Measurements from ENCODE around the gene GRK5.

The GRK5 gene

DNA sequence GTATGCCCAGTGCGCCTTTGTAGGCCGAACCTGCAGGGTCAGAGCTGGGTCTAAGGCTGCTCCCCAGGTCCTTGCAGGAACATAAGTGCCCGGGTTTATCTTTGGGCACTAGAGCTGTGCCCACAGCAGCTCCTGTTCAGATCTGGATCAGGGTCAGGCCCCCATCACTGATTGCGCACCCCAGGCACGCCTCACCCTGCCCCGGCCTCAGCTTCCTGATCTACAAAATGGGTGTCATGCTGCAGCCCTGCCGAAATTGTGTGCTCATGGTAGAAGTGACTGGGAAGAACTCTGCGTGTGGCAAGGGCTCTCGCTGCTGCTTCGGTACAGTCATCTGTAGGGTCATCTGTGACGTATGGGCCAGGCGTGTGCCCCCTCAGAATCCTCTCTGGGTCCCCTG lies 100.7 kb downstream of the GRK5 start:
- H3K9me3 ChIP-seq, result no peaks in the 10 kb centered on the region
- no peak overlapping the region for H3K4me3 ChIP-seq (ENCODE audit: low read depth in 1 of 2, low read length in 1 of 2)
- TF ChIP-seq, protein P1, sequence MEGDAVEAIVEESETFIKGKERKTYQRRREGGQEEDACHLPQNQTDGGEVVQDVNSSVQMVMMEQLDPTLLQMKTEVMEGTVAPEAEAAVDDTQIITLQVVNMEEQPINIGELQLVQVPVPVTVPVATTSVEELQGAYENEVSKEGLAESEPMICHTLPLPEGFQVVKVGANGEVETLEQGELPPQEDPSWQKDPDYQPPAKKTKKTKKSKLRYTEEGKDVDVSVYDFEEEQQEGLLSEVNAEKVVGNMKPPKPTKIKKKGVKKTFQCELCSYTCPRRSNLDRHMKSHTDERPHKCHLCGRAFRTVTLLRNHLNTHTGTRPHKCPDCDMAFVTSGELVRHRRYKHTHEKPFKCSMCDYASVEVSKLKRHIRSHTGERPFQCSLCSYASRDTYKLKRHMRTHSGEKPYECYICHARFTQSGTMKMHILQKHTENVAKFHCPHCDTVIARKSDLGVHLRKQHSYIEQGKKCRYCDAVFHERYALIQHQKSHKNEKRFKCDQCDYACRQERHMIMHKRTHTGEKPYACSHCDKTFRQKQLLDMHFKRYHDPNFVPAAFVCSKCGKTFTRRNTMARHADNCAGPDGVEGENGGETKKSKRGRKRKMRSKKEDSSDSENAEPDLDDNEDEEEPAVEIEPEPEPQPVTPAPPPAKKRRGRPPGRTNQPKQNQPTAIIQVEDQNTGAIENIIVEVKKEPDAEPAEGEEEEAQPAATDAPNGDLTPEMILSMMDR (IDR thresholded peaks at IDR 0.05), result no peak
- H3K27me3 ChIP-seq, result peaks cover 37% of the 10 kb centered on the region
- H3K27ac ChIP-seq, result no peak overlapping the region
- peaks cover 16 to 24% of the 10 kb centered on the region in 2 experiments for H3K4me1 ChIP-seq (ENCODE audit: control insufficient read depth in 1 of 2, insufficient read depth in 1 of 2, low read depth in 1 of 2, low read length in 1 of 2)
- no peaks in the 10 kb centered on the region for H3K36me3 ChIP-seq

DNA sequence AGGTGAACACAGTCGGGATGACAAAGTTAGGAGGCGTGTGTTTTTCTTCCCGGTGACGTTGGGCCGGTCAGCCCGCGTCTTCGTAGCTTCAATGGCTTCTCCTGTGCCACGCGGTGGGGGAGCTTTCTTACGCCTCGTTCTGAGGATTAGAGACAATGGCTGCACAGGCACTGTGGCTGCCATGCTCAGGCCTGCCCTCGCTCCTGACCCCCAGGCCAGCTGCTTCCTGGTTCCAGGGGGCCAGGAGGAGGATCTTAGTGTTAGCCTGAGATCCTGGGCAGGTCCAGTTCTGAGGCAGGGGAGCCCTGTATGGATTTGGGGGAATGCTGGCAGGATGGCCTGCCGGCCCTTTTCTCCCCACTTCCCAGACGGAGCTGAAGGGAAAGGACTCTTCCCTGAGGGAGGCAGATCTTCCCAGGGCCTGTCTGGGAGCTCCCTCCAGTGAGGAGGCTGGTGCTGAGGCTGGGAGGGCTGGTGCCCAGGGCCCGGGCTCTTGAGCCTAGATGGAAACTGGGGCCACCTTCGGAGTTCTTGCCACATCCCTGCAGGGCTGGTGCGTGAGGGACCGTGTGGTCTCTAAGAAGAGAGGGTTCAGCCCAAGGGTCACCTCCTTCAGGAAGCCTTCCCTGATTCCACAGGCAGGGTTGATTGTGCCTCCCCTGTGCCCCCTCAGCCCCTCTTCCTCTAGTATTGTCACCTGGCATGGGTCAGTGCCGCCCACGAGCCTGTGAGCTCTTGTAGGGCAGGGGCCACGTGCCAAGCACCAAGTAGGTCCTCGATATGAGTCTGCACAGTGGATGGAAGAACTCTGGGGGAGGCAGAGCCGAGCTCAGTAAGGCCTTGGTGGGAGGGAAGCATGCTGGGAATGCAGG lies 101.4 kb downstream of the GRK5 start:
- no peaks in the 10 kb centered on the region for H3K36me3 ChIP-seq
- no peaks in the 10 kb centered on the region for H3K9me3 ChIP-seq
- H3K4me1 ChIP-seq (ENCODE audit: control insufficient read depth in 1 of 2, insufficient read depth in 1 of 2, low read depth in 1 of 2, low read length in 1 of 2), result peaks cover 16 to 24% of the 10 kb centered on the region in 2 experiments
- H3K27me3 ChIP-seq, result peaks cover 44% of the 10 kb centered on the region
- no peak overlapping the region for H3K4me3 ChIP-seq (ENCODE audit: low read depth in 1 of 2, low read length in 1 of 2)
- TF ChIP-seq, protein P1 (IDR thresholded peaks at IDR 0.05), result no peak
- no peak overlapping the region for H3K27ac ChIP-seq

DNA sequence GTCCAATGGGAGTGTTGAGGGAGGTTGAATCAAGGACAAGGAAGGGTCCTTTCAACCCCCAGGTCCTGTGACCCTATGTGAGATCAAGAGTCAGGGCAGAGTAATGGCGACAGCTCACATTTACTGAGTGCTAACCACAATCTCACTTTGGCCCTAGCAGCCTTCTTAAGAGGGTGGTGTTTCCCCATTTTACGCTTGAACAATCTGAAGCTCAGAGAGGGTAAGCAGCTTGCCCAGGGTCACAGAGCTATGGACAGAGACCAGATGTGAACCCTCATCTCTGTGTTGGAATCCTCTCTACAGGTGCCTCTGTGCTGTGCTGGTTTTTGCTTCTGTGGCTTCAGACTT lies 102.0 kb downstream of the GRK5 start:
- no peaks in the 10 kb centered on the region for H3K9me3 ChIP-seq
- H3K27ac ChIP-seq, result no peak overlapping the region
- H3K27me3 ChIP-seq, result peaks cover 49% of the 10 kb centered on the region
- H3K4me3 ChIP-seq (ENCODE audit: low read depth in 1 of 2, low read length in 1 of 2), result no peak overlapping the region
- TF ChIP-seq, protein P1 (IDR thresholded peaks at IDR 0.05), result no peak
- H3K4me1 ChIP-seq (ENCODE audit: control insufficient read depth in 1 of 2, insufficient read depth in 1 of 2, low read depth in 1 of 2, low read length in 1 of 2), result peaks cover 16 to 24% of the 10 kb centered on the region in 2 experiments
- H3K36me3 ChIP-seq, result no peaks in the 10 kb centered on the region

DNA sequence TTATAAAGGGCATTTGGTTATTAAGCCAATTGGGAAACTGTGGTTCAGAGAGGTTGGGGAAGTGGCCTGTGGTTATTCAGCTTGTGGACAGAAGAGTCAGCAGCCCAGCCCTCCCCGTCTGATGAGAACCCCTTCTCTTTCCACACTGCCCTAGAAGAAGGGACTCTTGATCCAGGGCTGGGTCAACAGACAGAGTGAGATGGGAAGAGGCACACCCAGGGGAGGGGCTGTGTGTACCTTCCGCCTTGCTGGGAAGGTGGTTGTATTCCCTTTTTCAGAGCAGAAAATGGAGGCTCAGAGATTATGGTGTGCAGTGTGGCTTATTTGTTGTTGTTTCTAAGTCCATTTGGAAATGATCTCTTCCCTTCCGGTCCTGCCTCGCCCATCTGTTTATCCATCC lies 103.4 kb downstream of the GRK5 start:
- no peaks in the 10 kb centered on the region for H3K9me3 ChIP-seq
- H3K27me3 ChIP-seq, result peaks cover 41% of the 10 kb centered on the region
- H3K27ac ChIP-seq, result no peak overlapping the region
- H3K4me1 ChIP-seq (ENCODE audit: control insufficient read depth in 1 of 2, insufficient read depth in 1 of 2, low read depth in 1 of 2, low read length in 1 of 2), result peaks cover 11 to 17% of the 10 kb centered on the region in 2 experiments
- TF ChIP-seq, protein P1 (IDR thresholded peaks at IDR 0.05), result no peak
- H3K36me3 ChIP-seq, result no peaks in the 10 kb centered on the region
- no peak overlapping the region for H3K4me3 ChIP-seq (ENCODE audit: low read depth in 1 of 2, low read length in 1 of 2)

DNA sequence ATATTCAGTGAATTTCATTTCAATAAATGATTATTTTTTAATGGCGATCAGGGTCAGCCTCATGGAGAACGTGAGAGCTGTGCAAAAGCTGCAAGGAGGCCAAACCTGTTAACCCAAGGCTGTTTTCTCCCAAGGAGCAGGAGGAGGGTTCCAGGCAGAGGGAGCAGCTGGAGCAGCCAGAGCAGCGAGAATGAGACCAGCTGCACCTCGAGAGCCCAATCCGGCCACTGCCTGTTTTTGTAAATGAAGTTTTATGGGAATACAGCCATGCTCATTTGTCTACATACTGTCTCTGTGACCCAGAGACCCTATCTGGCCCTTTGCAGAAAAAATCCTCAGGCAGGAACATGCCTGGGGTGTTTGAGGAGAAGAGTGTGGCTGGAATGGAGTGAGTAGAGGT lies 104.9 kb downstream of the GRK5 start:
- Histone ChIP-seq H3K4me3 (ENCODE audit: low read depth in 1 of 2, low read length in 1 of 2) (no peak overlapping the region), H3K36me3 (no peaks in the 10 kb centered on the region), H3K4me1 (ENCODE audit: control insufficient read depth in 1 of 2, insufficient read depth in 1 of 2, low read depth in 1 of 2, low read length in 1 of 2) (peaks cover 0 to 4% of the 10 kb centered on the region in 2 experiments), H3K27me3 (peaks cover 41% of the 10 kb centered on the region), H3K27ac (no peak overlapping the region), H3K9me3 (no peaks in the 10 kb centered on the region)
- TF ChIP-seq, protein P1 (IDR thresholded peaks at IDR 0.05), result no peak

Measured in neutrophil (primary cell).